ENCODE measurements around the gene SSTR5.

Gene SSTR5

DNA sequence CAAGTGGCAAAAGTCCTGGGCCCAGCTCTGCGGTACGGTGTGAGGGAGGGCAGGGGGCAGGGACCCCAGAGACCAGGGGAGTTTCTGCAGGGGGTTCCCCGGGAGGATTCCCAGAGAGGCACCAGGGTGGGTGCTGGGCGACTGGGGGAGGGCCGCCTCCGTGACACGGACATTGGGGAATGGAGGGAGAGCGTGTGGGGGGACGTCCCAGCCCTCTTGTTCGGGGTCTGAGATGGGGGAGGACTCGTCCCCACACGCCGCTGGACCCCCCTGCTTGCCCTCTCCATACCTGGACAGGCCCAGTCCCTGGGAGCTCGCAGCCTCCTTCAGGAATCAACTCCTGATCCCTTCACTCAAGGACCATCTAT, 49.8 kb downstream of the SSTR5 start:
- H3K79me2 ChIP-seq = no peaks in the 10 kb centered on the region
- H3K9ac ChIP-seq = no peak overlapping the region
- no peaks in the 10 kb centered on the region for H3K36me3 ChIP-seq (ENCODE audit: control insufficient read depth, insufficient read depth, low read length)
- no peak overlapping the region for H3K4me2 ChIP-seq (ENCODE audit: low read length)
- H2AFZ ChIP-seq = no peak overlapping the region
- no peak overlapping the region for H3K4me3 ChIP-seq (ENCODE audit: low read depth, low read length)
- no peak overlapping the region for H3K27ac ChIP-seq
- H3K9me3 ChIP-seq (ENCODE audit: control insufficient read depth, low read length) = no peaks in the 10 kb centered on the region
- no peaks in the 10 kb centered on the region for H3K4me1 ChIP-seq
- no peaks in the 10 kb centered on the region for H3K27me3 ChIP-seq (ENCODE audit: control insufficient read depth, insufficient read depth, low read length)
- TF ChIP-seq, protein P1, sequence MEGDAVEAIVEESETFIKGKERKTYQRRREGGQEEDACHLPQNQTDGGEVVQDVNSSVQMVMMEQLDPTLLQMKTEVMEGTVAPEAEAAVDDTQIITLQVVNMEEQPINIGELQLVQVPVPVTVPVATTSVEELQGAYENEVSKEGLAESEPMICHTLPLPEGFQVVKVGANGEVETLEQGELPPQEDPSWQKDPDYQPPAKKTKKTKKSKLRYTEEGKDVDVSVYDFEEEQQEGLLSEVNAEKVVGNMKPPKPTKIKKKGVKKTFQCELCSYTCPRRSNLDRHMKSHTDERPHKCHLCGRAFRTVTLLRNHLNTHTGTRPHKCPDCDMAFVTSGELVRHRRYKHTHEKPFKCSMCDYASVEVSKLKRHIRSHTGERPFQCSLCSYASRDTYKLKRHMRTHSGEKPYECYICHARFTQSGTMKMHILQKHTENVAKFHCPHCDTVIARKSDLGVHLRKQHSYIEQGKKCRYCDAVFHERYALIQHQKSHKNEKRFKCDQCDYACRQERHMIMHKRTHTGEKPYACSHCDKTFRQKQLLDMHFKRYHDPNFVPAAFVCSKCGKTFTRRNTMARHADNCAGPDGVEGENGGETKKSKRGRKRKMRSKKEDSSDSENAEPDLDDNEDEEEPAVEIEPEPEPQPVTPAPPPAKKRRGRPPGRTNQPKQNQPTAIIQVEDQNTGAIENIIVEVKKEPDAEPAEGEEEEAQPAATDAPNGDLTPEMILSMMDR (IDR thresholded peaks at IDR 0.05) = no peak

DNA sequence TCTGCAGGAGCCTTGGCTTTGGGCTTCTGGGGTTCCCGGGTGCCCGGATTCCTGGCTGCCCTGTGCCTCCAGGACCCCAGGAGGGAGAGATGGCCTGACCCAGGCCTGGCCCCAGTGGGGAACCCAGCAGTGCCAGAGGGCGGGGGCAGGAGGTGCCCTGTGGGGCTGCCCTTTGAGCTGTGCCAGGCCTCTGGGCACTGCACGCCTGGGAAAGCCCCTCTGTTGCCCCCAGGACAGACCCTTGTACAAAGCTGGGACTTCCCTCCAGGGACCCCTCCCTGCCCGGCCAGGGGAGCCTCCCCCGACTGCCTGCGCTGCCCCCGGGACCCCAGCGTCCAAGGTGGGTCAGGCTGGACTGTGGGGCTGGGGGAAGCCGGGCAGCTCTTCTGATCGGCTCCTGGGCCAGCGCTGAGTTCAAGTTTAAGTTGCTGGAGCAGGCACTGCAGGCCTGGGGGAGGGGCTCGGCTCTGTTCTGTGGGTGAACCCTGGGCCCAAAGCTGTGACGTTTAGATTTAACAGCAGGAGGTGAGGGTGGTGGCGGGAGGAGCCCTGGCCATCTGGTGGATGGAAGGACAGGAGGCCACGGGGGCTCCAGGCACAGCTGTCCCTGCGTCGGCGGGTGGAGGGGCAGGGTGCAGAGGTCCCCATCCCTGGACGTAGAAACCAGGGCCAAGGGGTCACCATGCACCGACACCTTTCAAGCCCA, 51.1 kb downstream of the SSTR5 start:
- no peak overlapping the region for H3K9ac ChIP-seq
- H3K9me3 ChIP-seq (ENCODE audit: control insufficient read depth, low read length) = no peaks in the 10 kb centered on the region
- TF ChIP-seq, protein P1 (IDR thresholded peaks at IDR 0.05) = no peak
- H2AFZ ChIP-seq = no peak overlapping the region
- H3K27ac ChIP-seq = no peak overlapping the region
- no peaks in the 10 kb centered on the region for H3K36me3 ChIP-seq (ENCODE audit: control insufficient read depth, insufficient read depth, low read length)
- no peak overlapping the region for H3K4me2 ChIP-seq (ENCODE audit: low read length)
- H3K27me3 ChIP-seq (ENCODE audit: control insufficient read depth, insufficient read depth, low read length) = no peaks in the 10 kb centered on the region
- H3K4me1 ChIP-seq = no peaks in the 10 kb centered on the region
- H3K79me2 ChIP-seq = no peaks in the 10 kb centered on the region
- H3K4me3 ChIP-seq (ENCODE audit: low read depth, low read length) = no peak overlapping the region

- H3K4me3 ChIP-seq (ENCODE audit: low read depth, low read length) = no peak overlapping the region
- no peak overlapping the region for H3K9ac ChIP-seq
- TF ChIP-seq, protein P1 (IDR thresholded peaks at IDR 0.05) = no peak
- H3K27ac ChIP-seq = no peak overlapping the region
- no peaks in the 10 kb centered on the region for H3K79me2 ChIP-seq
- H2AFZ ChIP-seq = no peak overlapping the region
- no peaks in the 10 kb centered on the region for H3K27me3 ChIP-seq (ENCODE audit: control insufficient read depth, insufficient read depth, low read length)
- no peak overlapping the region for H3K4me2 ChIP-seq (ENCODE audit: low read length)
- no peaks in the 10 kb centered on the region for H3K4me1 ChIP-seq
- H3K9me3 ChIP-seq (ENCODE audit: control insufficient read depth, low read length) = no peaks in the 10 kb centered on the region
- no peaks in the 10 kb centered on the region for H3K36me3 ChIP-seq (ENCODE audit: control insufficient read depth, insufficient read depth, low read length)
These were observed 51.7 kb downstream of the SSTR5 start for GRCh38 chr16:1124291-1124690.

- Histone ChIP-seq H3K27me3 (ENCODE audit: control insufficient read depth, insufficient read depth, low read length) (no peaks in the 10 kb centered on the region), H2AFZ (no peak overlapping the region)
These were observed 52.2 kb downstream of the SSTR5 start for GRCh38 chr16:1124795-1125194.

More at GRCh38 chr16:1124795-1125194, 52.2 kb downstream of the SSTR5 start:
- Histone ChIP-seq H3K4me1 (no peaks in the 10 kb centered on the region), H3K27ac (no peak overlapping the region), H3K9ac (no peak overlapping the region), H3K9me3 (ENCODE audit: control insufficient read depth, low read length) (no peaks in the 10 kb centered on the region), H3K79me2 (no peaks in the 10 kb centered on the region), H3K4me3 (ENCODE audit: low read depth, low read length) (no peak overlapping the region), H3K4me2 (ENCODE audit: low read length) (no peak overlapping the region), H3K36me3 (ENCODE audit: control insufficient read depth, insufficient read depth, low read length) (no peaks in the 10 kb centered on the region)
- TF ChIP-seq, protein P1 (IDR thresholded peaks at IDR 0.05) = no peak

Data from parathyroid adenoma (tissue), 2 donors.